Effector CD8-positive, alpha-beta T cell (primary cell): ENCODE results near the gene COL4A2.
"Not testable (repeated sequence)": the region's sequence is repeated elsewhere in the genome, so short reads cannot be mapped to it uniquely, and the experiment has no call there.

ENCODE experiments used
- DNase-seq: peaks from one replicate; lab custom pipeline; 2025; lab: John Stamatoyannopoulos, UW

Gene COL4A2

DNA sequence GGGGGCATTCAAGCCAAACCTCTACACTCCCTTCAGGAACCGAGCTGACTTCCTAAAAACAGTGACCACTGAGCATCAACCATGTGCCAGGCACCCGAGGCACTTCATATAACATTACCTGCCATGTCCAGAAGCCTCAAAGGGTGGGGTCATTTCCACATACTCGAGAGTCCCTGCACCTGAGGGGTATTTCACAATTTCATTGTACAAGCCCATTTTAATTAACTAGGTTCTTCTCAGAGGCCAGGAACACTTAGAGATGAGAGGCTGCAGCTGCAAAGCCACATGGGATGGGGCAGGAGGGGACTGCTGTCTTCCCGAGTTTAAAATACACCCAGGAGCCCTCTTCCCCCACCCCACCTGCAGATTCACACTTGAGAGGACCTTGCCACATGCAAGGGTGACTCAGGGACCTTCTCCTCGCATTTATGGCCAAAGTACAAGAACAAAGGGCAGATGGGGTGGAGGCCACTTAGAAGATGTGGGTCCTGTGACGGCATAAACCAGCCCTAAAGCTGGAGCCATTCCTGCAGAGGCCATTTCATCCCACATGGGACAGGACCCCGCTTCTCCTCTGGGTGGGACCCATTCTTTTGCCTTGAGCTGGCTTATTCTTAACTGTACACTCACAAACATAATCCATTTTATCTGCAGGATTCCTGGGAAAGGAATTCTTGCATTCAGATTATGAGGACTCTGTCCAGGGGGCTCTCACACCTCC is 210.6 kb downstream of the COL4A2 start:
- no peak for DNase-seq

DNA sequence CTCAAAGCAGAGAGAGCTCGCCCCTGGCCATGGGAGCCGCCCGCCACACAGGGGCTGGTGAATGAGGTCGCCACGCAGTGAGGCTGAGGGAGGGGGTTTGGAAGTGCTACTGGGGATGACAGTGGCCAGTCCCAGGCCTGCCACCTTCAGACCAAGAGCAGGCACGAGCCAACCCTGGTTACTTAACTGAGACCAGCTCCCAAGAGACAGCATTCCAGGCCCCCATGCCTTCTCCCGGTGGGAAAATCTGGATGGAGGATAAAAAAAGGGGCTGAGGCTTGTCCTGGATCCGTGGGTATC is 211.1 kb downstream of the COL4A2 start:
- no peak for DNase-seq

- DNase-seq, result no peak
These were observed 211.5 kb downstream of the COL4A2 start for GRCh38 chr13:110518571-110518970.

DNA sequence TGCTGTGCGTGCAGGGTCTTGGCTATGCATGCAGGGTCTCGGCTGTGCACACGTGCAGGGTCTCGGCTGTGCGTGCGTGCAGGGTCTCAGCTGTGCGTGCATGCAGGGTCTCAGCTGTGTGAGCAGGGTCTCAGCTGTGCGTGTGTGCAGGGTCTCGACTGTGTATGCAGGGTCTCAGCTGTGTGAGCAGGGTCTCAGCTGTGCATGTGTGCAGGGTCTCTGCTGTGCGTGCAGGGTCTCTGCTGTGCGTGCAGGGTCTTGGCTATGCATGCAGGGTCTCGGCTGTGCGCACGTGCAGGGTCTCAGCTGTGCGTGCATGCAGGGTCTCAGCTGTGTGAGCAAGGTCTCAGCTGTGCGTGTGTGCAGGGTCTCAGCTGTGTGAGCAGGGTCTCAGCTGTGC is 212.0 kb downstream of the COL4A2 start:
- DNase-seq, result no peak

GRCh38 chr13:110519506-110519905 is 212.4 kb downstream of the COL4A2 start:
- DNase-seq, result no peak

- no peak for DNase-seq
These were observed 213.6 kb downstream of the COL4A2 start for GRCh38 chr13:110520431-110521295.

- no peak for DNase-seq
These were observed 214.2 kb downstream of the COL4A2 start for GRCh38 chr13:110521296-110521680.

DNA sequence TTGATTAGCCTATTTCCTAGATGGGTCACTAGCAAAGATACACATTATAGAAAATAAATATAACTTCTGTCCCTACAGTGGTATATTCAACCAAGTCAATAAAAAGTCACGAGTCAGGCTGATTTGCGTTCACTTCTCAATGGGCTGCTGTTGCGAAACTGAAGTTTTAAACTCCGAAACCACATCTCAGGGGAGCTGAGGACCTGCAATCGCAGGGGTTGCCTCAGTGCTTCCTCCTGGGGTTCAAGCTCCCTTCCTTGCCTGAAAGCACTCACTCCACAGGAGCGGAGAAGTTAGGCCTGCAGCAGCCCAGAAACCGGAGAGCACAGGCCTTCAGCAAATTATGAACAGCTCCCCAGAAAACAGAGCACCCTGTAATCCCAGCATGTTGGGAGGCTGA is 214.9 kb downstream of the COL4A2 start:
- no peak for DNase-seq

DNA sequence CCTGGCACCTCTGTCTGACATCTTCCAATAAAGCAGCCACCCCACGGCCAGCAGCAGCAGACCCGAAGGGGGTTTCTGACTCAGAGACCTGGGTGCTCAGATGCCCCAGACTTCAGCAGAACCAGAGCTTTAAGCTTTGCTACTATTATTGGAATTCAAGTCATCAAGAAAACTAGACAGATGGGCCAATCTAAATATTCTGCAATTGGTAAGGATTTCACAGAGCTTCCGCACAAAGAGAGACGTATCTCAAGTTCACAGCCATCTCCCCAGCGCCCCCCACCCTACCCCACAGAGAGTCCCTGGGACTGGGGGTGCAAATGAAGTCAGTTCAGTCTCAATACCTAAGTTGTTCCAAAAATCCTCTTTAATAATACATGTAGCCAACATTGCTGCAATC is 215.6 kb downstream of the COL4A2 start:
- DNase-seq, result no peak

DNA sequence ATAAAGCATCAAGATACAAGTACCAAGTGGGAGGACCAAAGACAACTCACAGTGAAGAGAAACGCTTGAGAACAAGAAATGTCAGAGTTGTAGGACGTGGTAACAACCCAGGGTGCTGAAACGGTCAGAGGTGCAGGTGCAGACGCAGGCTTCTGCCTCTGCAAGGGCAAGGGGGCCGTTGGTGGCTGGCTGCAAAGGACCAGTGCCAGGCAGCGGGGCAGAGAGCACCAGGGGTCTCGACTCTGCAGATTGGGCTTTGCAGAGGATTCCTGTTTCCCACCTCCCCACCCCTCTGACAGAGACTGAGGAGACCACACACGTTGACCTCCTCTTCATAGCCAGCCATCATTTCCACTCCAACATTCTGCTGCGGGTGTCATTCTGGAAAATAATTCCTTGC is 216.1 kb downstream of the COL4A2 start:
- no peak for DNase-seq

DNA sequence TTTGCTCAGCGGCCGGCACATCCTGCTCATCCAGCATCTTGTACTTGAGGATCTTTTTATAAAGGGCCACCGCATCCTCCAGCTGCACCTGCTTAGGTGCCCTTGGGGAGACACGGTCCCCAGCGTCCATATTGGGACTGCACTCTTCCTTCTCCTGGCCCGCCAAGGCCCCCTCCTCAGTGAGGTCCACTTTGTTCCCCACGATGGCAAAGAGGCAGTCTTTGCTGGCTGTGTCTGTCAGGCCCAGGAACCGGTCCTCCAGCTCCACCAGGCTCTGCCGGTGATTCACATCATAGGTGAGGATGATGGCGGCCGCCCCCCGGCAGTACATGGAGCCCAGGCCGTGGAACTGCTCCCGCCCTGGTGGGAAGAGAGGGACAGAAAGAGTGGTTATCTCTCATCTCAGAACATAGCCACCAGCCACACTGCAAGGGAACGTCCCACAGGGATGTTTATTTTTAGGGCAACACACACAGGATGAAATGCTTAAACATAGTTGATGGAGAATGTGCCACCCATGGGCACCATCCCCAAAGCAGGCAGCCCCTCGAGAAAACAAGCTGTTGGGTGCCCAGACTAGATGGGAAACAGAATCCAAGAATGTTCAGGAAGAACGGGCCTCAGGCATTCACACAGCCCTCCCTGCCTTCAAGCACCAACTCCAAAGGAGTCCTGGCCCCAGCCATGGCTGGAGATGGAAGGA is 216.9 kb downstream of the COL4A2 start:
- no peak for DNase-seq

- no peak for DNase-seq
These were observed 217.6 kb downstream of the COL4A2 start for GRCh38 chr13:110524541-110525257.

DNA sequence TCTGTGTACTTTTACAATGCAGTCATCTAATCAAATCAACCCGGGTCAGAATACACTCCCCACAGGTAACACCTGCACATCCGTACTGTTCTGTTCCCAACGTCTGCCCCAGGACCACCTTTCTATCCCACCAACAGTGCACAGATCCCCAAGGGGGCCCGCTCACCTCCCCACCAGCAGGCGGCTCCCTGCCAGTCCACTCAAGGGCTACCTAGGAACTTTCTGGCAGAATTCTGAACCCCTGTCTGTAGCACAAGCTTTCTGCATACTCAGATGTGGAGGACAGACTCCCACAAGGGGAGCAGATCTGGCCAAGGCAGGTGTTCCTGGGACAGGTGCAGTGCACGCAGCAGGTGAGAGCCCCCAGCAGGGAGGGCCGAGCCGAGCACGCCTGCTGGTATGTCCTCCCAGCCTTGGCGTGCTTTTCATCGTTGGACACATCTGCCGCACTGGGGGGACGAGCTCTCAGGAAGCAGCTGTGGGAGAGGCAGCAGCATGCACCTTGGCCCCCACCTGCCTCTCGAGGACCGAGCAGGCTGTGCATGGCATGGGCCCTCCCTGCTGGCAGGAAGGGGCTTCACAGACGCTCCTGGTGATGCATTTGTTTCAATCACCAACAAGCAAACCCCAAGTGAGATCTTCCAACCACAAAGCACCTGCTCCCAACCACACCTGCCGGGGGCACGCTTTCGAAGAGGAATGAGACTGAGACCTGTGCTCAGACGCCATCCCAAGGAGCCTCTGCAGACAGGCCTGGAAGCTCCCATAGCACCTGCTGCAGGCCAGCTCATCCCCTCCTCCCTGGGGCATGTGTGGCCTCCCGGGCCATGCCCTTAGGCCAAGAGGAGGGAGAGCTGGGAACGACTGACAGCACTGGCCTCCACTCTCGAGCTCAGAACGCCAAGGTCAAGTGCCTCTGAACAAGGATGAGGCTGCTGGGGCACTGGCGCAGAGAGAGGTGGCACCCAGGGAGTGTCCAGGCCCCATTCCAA is 218.5 kb downstream of the COL4A2 start:
- no peak for DNase-seq

GRCh38 chr13:110528371-110528770 is 221.3 kb downstream of the COL4A2 start:
- DNase-seq, result no peak

- DNase-seq, result no peak
These were observed 221.8 kb downstream of the COL4A2 start for GRCh38 chr13:110528911-110529310.

GRCh38 chr13:110529522-110530311 is 222.6 kb downstream of the COL4A2 start:
- no peak for DNase-seq

DNA sequence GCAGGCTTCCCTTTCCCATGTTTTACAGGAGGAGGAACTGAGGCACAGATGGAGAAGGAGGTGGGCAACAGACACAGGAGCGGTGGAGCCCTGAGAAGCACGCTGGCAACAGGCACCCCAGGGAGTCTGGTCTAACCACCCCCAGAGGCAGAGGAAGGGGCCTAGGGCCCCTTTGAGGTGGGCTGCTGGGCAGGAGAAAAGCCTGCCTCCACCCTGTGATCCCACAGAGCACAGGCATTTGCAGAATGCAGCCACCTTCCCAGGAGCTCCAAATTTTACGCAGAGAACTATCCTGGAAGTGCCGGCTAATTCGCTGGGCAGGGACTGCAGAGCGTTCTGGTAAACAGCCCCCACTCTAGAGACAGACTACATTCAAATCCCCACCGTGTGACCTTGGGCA is 224.0 kb downstream of the COL4A2 start:
- DNase-seq, result no peak

GRCh38 chr13:110531671-110532083 is 224.6 kb downstream of the COL4A2 start:
- DNase-seq, result no peak

- not testable (repeated sequence) for DNase-seq
These were observed 225.2 kb downstream of the COL4A2 start for GRCh38 chr13:110532258-110532657.
